Islet precursor cell (in vitro differentiated cells): ENCODE data around the gene FTSJ1.

Experiments
- DNase-seq: peaks from one replicate; pipeline ENCODE4 v3.0.0-alpha.2; 2018

FTSJ1 gene

GRCh38 chrX:48531358-48531959 is 55.5 kb downstream of the FTSJ1 start:
- no peak for DNase-seq

- DNase-seq = no peak
Measured at GRCh38 chrX:48532161-48532560, 56.2 kb downstream of the FTSJ1 start.

GRCh38 chrX:48533165-48533564 is 57.2 kb downstream of the FTSJ1 start:
- no peak for DNase-seq
